H1 (cell line): ENCODE measurements around the gene SMIM8. TPM values are rescaled to one million over a fixed set of nuclear protein-coding genes. Genes with fewer than 3 reads are reported as not detected.

Experiments
- CHD7 ChIP-seq: fragments of 300-600 bp; sonication (generic); IDR thresholded peaks from 2 replicates; pipeline ENCODE4 v1.7.1; 2012; ENCODE audit warnings: low read length, moderate library complexity, mild to moderate bottlenecking, inconsistent platforms; ENCODE audit not compliant: insufficient replicate concordance
- JUN ChIP-seq: IDR thresholded peaks from 2 replicates; pipeline ENCODE4 v1.6.1; 2011; ENCODE audit warnings: low read depth, mild to moderate bottlenecking, improper control_type of control experiment, low read length
- POLR2AphosphoS5 ChIP-seq: IDR thresholded peaks from 2 replicates; pipeline ENCODE4 v1.6.1; 2011; ENCODE audit warnings: low read depth, low read length
- polyA plus RNA-seq, 7 experiments: library from polyadenylated mRNA; depleted of rRNA in 3 of 7; stranded (reverse) in 5 of 7; unstranded in 2 of 7; fragments of >200 nt in 5 of 7; fragments of 200-250 nt in 2 of 7; gene quantifications; 1 replicate in 5 of 7; 2 replicates in 1 of 7; 4 replicates in 1 of 7; pipeline versions ENCODE4 v1.2.1 to v1.2.3, GENCODE V29; 2011 to 2013; ENCODE audit warnings: missing spikeins in 2 of 7, mixed read lengths in 2 of 7
- total RNA-seq: library from RNA; stranded (reverse); fragmentation: NEBNext Ultra II Directional; extraction: Animal tissue kit (Norgen Biotek cat#: 25700); gene quantifications from 2 replicates; pipeline ENCODE4 v1.2.1, GENCODE V29; 2021

SMIM8 gene
- total and polyA plus RNA-seq, 2 of the 8 experiments (the other 6 are each of a cell fraction or from before 2014, with no cell fraction given): 3.0 to 10.7 TPM

- TF ChIP-seq CHD7: no peak
- no peak for TF ChIP-seq POLR2AphosphoS5
- TF ChIP-seq JUN: no peak
- TF ChIP-seq, all 59 proteins: peak for 0
Measured at GRCh38 chr6:87373377-87373776, 51.0 kb downstream of the SMIM8 start (continued).
